Hepatocyte (in vitro differentiated cells): ENCODE measurements around the gene CABP1.

Source experiments
- CTCF ChIP-seq: fragments of 200-600 bp; sonication (generic); IDR thresholded peaks from 2 replicates; pipeline ENCODE4 v1.5.1; 2016; ENCODE audit warnings: antibody characterized with exemption, mild to moderate bottlenecking; ENCODE audit not compliant: poor library complexity
- EZH2 ChIP-seq: fragments of 200-600 bp; sonication (generic); IDR thresholded peaks from 2 replicates; pipeline ENCODE4 v1.6.1; 2016; ENCODE audit warnings: antibody characterized with exemption, mild to moderate bottlenecking, borderline replicate concordance

- TF ChIP-seq EZH2 (no peak), CTCF (no peak)
Measured at GRCh38 chr12:120684523-120684932, 44.1 kb downstream of the CABP1 start.
